HG03280 (cell line): ENCODE results near the gene GOLGA6L10.
"Not testable (repeated sequence)": the region's sequence is repeated elsewhere in the genome, so short reads cannot be mapped to it uniquely, and the experiment has no call there.

Source experiments
- ATAC-seq: cut with Tn5 transposase; IDR thresholded peaks from one replicate; pipeline ENCODE4 v1.9.1; 2021; ENCODE audit warnings: mild to moderate bottlenecking, moderate library complexity; ENCODE audit not compliant: unreplicated experiment

The GOLGA6L10 gene

GRCh38 chr15:82343851-82344250 lies 5.4 kb downstream of the GOLGA6L10 start:
- not testable (repeated sequence) for ATAC-seq

GRCh38 chr15:82342632-82343374 lies 6.5 kb downstream of the GOLGA6L10 start:
- not testable (repeated sequence) for ATAC-seq

- ATAC-seq, result not testable (repeated sequence)
Measured at GRCh38 chr15:82338573-82338972, 10.7 kb downstream of the GOLGA6L10 start.

- not testable (repeated sequence) for ATAC-seq
Measured at GRCh38 chr15:82338053-82338452, 11.2 kb downstream of the GOLGA6L10 start.

GRCh38 chr15:82337051-82337450 lies 12.2 kb downstream of the GOLGA6L10 start:
- ATAC-seq, result not testable (repeated sequence)

GRCh38 chr15:82336180-82336647 lies 13.1 kb downstream of the GOLGA6L10 start:
- not testable (repeated sequence) for ATAC-seq

GRCh38 chr15:82335006-82335405 lies 14.3 kb downstream of the GOLGA6L10 start:
- not testable (repeated sequence) for ATAC-seq

- ATAC-seq, result not testable (repeated sequence)
Measured at GRCh38 chr15:82334554-82334932, 14.7 kb downstream of the GOLGA6L10 start.

GRCh38 chr15:82333603-82334553 lies 15.4 kb downstream of the GOLGA6L10 start:
- ATAC-seq, result not testable (repeated sequence)

DNA sequence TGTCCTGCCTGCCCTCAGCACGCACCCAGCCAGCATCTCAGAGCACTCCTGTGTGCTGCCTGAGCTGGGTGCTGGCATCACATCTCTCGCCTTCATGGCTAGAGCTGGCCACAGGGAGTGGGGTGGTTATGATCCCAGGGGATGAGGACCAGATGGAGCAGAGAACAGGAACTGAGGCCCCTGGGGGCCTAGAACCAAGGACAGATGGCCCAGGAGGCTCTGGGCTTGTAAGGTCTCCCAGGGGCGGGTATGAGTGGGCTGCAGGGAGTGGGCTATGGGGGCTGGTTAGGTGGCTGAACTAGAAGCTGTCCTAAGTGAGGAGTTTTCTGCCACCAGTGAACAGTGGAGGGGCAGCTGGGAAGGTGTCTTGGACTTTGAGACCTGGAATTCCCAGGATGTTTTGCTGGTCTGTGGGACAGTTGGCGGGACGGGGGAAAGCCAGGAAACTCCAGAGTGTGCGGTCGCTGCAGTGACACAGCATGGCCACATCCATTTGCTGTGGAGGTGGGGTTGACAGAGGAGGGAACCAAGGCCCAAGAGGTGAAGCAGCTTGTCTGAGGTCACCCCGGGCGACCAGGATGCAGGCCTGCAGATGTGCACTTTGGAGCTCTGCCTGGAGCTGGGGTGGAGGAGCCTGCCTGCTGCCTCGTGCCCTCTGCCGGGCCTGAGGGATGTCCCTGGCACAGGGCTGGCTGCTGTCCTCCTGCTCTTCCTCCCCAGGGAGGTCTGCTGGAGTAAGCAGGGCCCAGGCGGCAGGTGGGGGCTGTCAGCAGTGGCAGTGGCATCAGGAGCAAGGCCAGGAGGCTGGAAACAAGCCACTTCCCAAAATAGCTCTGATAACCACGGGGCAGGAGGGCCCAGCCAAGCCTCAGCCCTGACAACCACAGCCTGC lies 16.3 kb downstream of the GOLGA6L10 start:
- not testable (repeated sequence) for ATAC-seq

DNA sequence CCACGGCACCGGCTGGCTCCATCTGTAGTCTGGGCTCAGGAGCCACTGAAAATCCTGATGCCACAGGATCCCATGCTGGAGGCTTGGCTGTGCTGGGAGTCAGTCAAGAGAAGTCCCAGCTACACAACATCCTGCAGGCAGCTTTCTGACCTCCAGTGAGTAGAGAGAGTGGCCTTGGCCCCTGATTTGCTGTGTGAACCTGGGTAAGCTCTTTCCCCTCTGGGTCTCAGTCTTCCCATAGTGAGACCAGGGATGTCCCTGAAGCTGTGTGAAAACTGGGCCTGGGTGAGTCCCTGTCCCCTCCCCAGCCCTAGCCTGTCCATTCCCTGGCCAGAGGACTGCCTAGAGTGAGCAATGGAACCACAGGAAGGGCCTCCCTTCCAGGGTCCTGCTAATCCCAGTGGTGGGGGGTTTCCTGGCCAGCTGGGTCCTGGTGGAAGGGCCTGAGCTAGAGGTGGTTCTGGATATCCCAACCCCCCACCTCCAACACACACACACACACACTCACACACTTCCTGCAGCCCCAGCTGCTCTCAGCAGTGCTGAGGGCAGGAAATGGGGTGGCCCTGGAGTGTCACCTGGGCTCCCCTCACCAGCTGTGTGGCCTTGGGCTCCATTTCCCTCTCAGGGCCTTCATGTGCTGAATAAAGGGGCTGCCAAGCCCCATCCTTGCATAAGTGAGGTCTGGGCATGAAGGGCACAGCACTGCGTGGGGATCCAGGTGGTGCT lies 17.5 kb downstream of the GOLGA6L10 start:
- peak; percentile 58 for ATAC-seq

DNA sequence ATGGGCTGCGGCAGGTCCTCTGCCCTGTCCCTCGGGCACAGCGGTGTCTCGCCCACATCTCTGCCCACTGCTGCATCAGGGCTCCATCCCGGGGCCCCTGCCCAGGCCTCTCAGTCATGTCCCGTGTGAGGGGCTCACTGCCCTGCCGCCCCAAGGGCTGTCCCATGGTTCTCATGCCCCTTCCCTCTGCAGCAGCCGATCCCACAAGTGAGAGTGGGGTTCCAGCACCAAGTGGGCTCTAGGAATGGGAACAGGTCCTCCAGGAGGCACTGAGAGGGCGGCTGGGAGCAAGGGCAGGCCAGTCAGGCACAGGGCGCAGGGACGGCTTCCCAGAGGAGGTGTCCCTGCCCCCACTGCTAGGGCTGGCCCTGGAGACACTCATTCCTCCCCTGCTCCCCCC lies 18.4 kb downstream of the GOLGA6L10 start:
- ATAC-seq, result not testable (repeated sequence)

- ATAC-seq, result not testable (repeated sequence)
Measured at GRCh38 chr15:82329039-82329438, 20.2 kb downstream of the GOLGA6L10 start.

- ATAC-seq, result not testable (repeated sequence)
Measured at GRCh38 chr15:82327372-82327771, 21.9 kb downstream of the GOLGA6L10 start.

- ATAC-seq, result not testable (repeated sequence)
Measured at GRCh38 chr15:82326896-82327295, 22.4 kb downstream of the GOLGA6L10 start.

- ATAC-seq, result not testable (repeated sequence)
Measured at GRCh38 chr15:82325646-82326045, 23.6 kb downstream of the GOLGA6L10 start.

DNA sequence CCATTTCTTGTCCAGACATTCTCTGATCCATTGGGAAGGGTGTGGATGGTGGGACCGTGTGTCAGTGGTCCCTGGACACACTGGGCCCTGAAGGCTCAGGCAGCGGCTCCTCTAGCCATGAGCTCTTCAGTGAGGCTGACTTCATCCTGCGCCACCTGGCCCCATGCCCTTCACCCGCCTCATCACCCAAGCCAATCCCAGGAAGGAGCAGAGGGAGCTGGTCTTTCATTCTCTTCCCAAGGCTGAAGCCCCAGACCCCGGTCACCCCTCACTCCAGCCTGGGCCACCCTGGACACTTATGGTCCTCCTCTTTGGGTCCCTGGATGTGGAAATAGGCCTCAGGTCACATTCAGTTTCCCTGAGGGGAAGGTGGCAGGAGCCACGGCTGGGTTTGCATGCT lies 24.4 kb downstream of the GOLGA6L10 start:
- ATAC-seq, result not testable (repeated sequence)

GRCh38 chr15:82322488-82322887 lies 26.8 kb downstream of the GOLGA6L10 start:
- ATAC-seq, result not testable (repeated sequence)

DNA sequence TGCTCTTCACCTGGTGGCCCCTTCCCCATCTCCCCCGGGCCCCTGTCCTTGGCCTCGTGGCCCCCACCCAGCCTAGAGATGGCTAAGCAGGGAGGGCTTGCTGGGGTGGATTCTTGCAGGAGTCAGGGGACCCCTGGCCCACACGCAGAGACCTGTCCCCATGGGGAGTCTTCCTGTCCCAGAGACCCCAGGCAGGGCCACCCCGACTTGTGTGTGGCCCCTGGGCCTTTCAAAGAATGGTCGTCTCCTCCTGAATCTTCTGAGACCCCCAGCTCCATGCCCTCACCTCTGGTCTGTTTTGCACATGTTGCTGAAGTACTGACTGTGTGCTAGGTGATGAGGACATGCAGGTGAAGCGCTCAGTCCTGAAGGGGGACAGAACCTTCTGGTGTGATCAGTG lies 28.4 kb downstream of the GOLGA6L10 start:
- ATAC-seq, result not testable (repeated sequence)
